ENCODE data around the gene TREH. TPM values are rescaled to one million over a fixed set of nuclear protein-coding genes. Genes with fewer than 3 reads are reported as not detected.
A peak's percentile ranks its signal among the peaks of the same experiment; 100 is the strongest.

Gene TREH
- total RNA-seq, 1 experiment from 2014 or later, result not detected

GRCh38 chr11:118697346-118697745 is 17.9 kb upstream of the TREH start:
- H2AK5ac ChIP-seq (ENCODE audit: insufficient read length, low read length), result no peak overlapping the region
- DNase-seq, result no peak
- no peaks in the 10 kb centered on the region for H3K27me3 Mint-ChIP-seq (ENCODE audit: low read depth)
- 0 out of 7 replicates have a peak overlapping the region, but pooled peaks of 1 of the 3 experiments have one; percentile 51 for H3K27ac Mint-ChIP-seq
- H3K27me3 ChIP-seq (ENCODE audit: insufficient read depth, low read length), result no peaks in the 10 kb centered on the region
- no peak overlapping the region for H2BK120ac ChIP-seq (ENCODE audit: low read depth, low read length, poor library complexity, severe bottlenecking)
- H3K4ac ChIP-seq (ENCODE audit: low read depth, low read length), result no peak overlapping the region
- no CpG with 5 or more reads among the region's 8 CpGs for WGBS (ENCODE audit: extremely low coverage, insufficient read length, low lambda C conversion rate)
- no peak overlapping the region for H2AFZ ChIP-seq (ENCODE audit: low read length)
- no peak overlapping the region for H3K14ac ChIP-seq (ENCODE audit: insufficient read depth, low read length)
- H3K18ac ChIP-seq (ENCODE audit: insufficient read length, low read depth, low read length), result no peak overlapping the region
- H4K5ac ChIP-seq (ENCODE audit: insufficient read length, low read depth, low read length), result no peak overlapping the region
- no peaks in the 10 kb centered on the region for H3K79me1 ChIP-seq (ENCODE audit: insufficient read depth, low read depth, low read length, poor library complexity, severe bottlenecking)
- H4K20me1 ChIP-seq (ENCODE audit: control insufficient read depth, insufficient read depth, insufficient read length), result no peaks in the 10 kb centered on the region
- no peak overlapping the region for H2BK12ac ChIP-seq (ENCODE audit: insufficient read length, low read depth, low read length)
- H4K8ac ChIP-seq (replicated peaks; ENCODE audit: insufficient read length, low read depth, low read length), result no peak overlapping the region
- H3K4me1 ChIP-seq (ENCODE audit: insufficient read depth, low read length), result peaks cover 3% of the 10 kb centered on the region; the same call in 1 of the 2 replicates
- H3K9me3 ChIP-seq (ENCODE audit: control insufficient read depth, low read depth, low read length), result peaks cover 7% of the 10 kb centered on the region
- H2BK5ac ChIP-seq (ENCODE audit: insufficient read length, low read length), result no peak overlapping the region
- H3K4me3 Mint-ChIP-seq, result no peak overlapping the region
- H3K79me2 ChIP-seq (ENCODE audit: insufficient read depth, low read length), result no peaks in the 10 kb centered on the region
- H3K9me3 Mint-ChIP-seq, result peaks cover 16 to 24% of the 10 kb centered on the region in 2 experiments
- H4K91ac ChIP-seq (ENCODE audit: insufficient read length, low read depth, low read length), result no peak overlapping the region
- H2BK15ac ChIP-seq (ENCODE audit: low read depth, low read length), result no peak overlapping the region
- H3K56ac ChIP-seq (ENCODE audit: insufficient read length, low read depth, low read length), result no peak overlapping the region
- no peak overlapping the region for H2BK20ac ChIP-seq (ENCODE audit: low read depth, low read length, poor library complexity, severe bottlenecking)
- peaks cover 4 to 20% (median 7%) of the 10 kb centered on the region in 3 experiments for H3K36me3 Mint-ChIP-seq (ENCODE audit: insufficient read depth in 1 of 3, low read depth in 3 of 3)
- peaks cover 23 to 26% of the 10 kb centered on the region in 2 experiments for H3K4me1 Mint-ChIP-seq
- no peak overlapping the region for H3K23ac ChIP-seq (ENCODE audit: insufficient read length, low read depth, low read length)
- no peak overlapping the region for H3K4me2 ChIP-seq (ENCODE audit: insufficient read depth, insufficient read length, low read length)
- H3K27ac ChIP-seq (ENCODE audit: insufficient read length, low read depth, low read length), result no peak overlapping the region
- no peaks in the 10 kb centered on the region for H3K23me2 ChIP-seq (ENCODE audit: insufficient read length, low read depth, low read length, poor library complexity, severe bottlenecking)
- no peak overlapping the region for H3K9ac ChIP-seq (ENCODE audit: extremely low read depth, insufficient read length, low read length)
- no peak overlapping the region for H3T11ph ChIP-seq (ENCODE audit: low read length)
- no peak for TF ChIP-seq CTCF (conservative IDR thresholded peaks at IDR 0.05)

Data from H9 (cell line).